ENCODE data around the gene DPPA3.
"Not testable (repeated sequence)": the region's sequence is repeated elsewhere in the genome, so short reads cannot be mapped to it uniquely, and the experiment has no call there.

Gene DPPA3

GRCh38 chr12:7711133-7711532 is at the start of gene DPPA3:
DPPA3 (plus strand) TSS chr12:7711433; CDS start chr12:7711571, 138 bp downstream.
- TF ChIP-seq GATA1 (IDR thresholded peaks at IDR 0.05; ENCODE audit: low read depth, low read length) (no peak), POLR2A (IDR thresholded peaks at IDR 0.05; ENCODE audit: low read length) (no peak)
- no peak for DNase-seq

- TF ChIP-seq POLR2A (IDR thresholded peaks at IDR 0.05; ENCODE audit: low read length): no peak
- TF ChIP-seq GATA1 (IDR thresholded peaks at IDR 0.05; ENCODE audit: low read depth, low read length): no peak
- DNase-seq: no peak
Observed at GRCh38 chr12:7661741-7662140, 49.5 kb upstream of the DPPA3 start.

- no peak for TF ChIP-seq GATA1 (IDR thresholded peaks at IDR 0.05; ENCODE audit: low read depth, low read length)
- no peak for TF ChIP-seq POLR2A (IDR thresholded peaks at IDR 0.05; ENCODE audit: low read length)
- no peak for DNase-seq
Observed at GRCh38 chr12:7666595-7666994, 44.6 kb upstream of the DPPA3 start.

GRCh38 chr12:7667125-7667524 is 44.1 kb upstream of the DPPA3 start:
- TF ChIP-seq GATA1 (IDR thresholded peaks at IDR 0.05; ENCODE audit: low read depth, low read length) (no peak), POLR2A (IDR thresholded peaks at IDR 0.05; ENCODE audit: low read length) (no peak)
- peak; percentile 12 to 19 for DNase-seq

- TF ChIP-seq GATA1 (IDR thresholded peaks at IDR 0.05; ENCODE audit: low read depth, low read length) (no peak), POLR2A (IDR thresholded peaks at IDR 0.05; ENCODE audit: low read length) (no peak)
- no peak for DNase-seq
Observed at GRCh38 chr12:7668171-7668570, 43.1 kb upstream of the DPPA3 start.

- DNase-seq: not testable (repeated sequence)
Observed at GRCh38 chr12:7675455-7675854, 35.8 kb upstream of the DPPA3 start.

- peak; percentile 66 to 91 for DNase-seq
- peak; percentile 13 for TF ChIP-seq GATA1 (IDR thresholded peaks at IDR 0.05; ENCODE audit: low read depth, low read length)
Observed at GRCh38 chr12:7677432-7677888, 33.8 kb upstream of the DPPA3 start.

- no peak for DNase-seq
- TF ChIP-seq POLR2A (IDR thresholded peaks at IDR 0.05; ENCODE audit: low read length) (no peak), GATA1 (IDR thresholded peaks at IDR 0.05; ENCODE audit: low read depth, low read length) (no peak)
Observed at GRCh38 chr12:7678744-7679143, 32.5 kb upstream of the DPPA3 start.

- TF ChIP-seq GATA1 (IDR thresholded peaks at IDR 0.05; ENCODE audit: low read depth, low read length) (no peak), POLR2A (IDR thresholded peaks at IDR 0.05; ENCODE audit: low read length) (no peak)
- DNase-seq: no peak
Observed at GRCh38 chr12:7679251-7680045, 31.8 kb upstream of the DPPA3 start.

GRCh38 chr12:7681535-7681934 is 29.7 kb upstream of the DPPA3 start:
- DNase-seq: no peak
- TF ChIP-seq GATA1 (IDR thresholded peaks at IDR 0.05; ENCODE audit: low read depth, low read length) (no peak), POLR2A (IDR thresholded peaks at IDR 0.05; ENCODE audit: low read length) (no peak)

- no peak for DNase-seq
- TF ChIP-seq POLR2A (IDR thresholded peaks at IDR 0.05; ENCODE audit: low read length): no peak
- TF ChIP-seq GATA1 (IDR thresholded peaks at IDR 0.05; ENCODE audit: low read depth, low read length): no peak
Observed at GRCh38 chr12:7693793-7694192, 17.4 kb upstream of the DPPA3 start.

GRCh38 chr12:7694556-7695236 is 16.5 kb upstream of the DPPA3 start:
- DNase-seq: no peak
- TF ChIP-seq POLR2A (IDR thresholded peaks at IDR 0.05; ENCODE audit: low read length) (no peak), GATA1 (IDR thresholded peaks at IDR 0.05; ENCODE audit: low read depth, low read length) (no peak)

GRCh38 chr12:7695237-7695560 is 16.0 kb upstream of the DPPA3 start:
- DNase-seq: no peak
- TF ChIP-seq POLR2A (IDR thresholded peaks at IDR 0.05; ENCODE audit: low read length) (no peak), GATA1 (IDR thresholded peaks at IDR 0.05; ENCODE audit: low read depth, low read length) (no peak)

GRCh38 chr12:7695566-7696197 is 15.6 kb upstream of the DPPA3 start, which contains the start of gene GDF3:
GDF3 (minus strand) TSS chr12:7695775; CDS start chr12:7695728, 47 bp downstream.
- peak in 1 of 2 experiments; percentile 21 for DNase-seq
- TF ChIP-seq POLR2A (IDR thresholded peaks at IDR 0.05; ENCODE audit: low read length) (no peak), GATA1 (IDR thresholded peaks at IDR 0.05; ENCODE audit: low read depth, low read length) (no peak)
